Osteoblast (primary cell): Measurements from ENCODE around the gene BMP8B. TPM values are rescaled to one million over a fixed set of nuclear protein-coding genes. Genes with fewer than 3 reads are reported as not detected.

Experiments
- DNase-seq: peaks from one replicate; pipeline ENCODE4 v3.0.0; 2011; ENCODE audit warnings: low spot score, mixed read lengths; ENCODE audit not compliant: insufficient read length; ENCODE audit errors: missing footprints
- H2AFZ ChIP-seq: 2 replicates; pipeline ENCODE4 v1.6.0; 2011; ENCODE audit warnings: mild to moderate bottlenecking, low read length
- H3K27ac ChIP-seq: 2 replicates; pipeline ENCODE4 v1.5.1; 2011; ENCODE audit warnings: mild to moderate bottlenecking, low read depth, low read length, moderate library complexity
- H3K27me3 ChIP-seq: 2 replicates; pipeline ENCODE4 v1.6.0; 2012; ENCODE audit warnings: mild to moderate bottlenecking, control low read depth, inconsistent platforms, low read length, moderate library complexity; ENCODE audit not compliant: insufficient read depth
- H3K36me3 ChIP-seq: 2 replicates; pipeline ENCODE4 v1.5.1; 2011; ENCODE audit warnings: mild to moderate bottlenecking, low read length, control low read depth, moderate library complexity; ENCODE audit not compliant: insufficient read depth
- H3K4me1 ChIP-seq: 2 replicates; pipeline ENCODE4 v1.5.1; 2011; ENCODE audit warnings: mild to moderate bottlenecking, low read length, control low read depth, moderate library complexity; ENCODE audit not compliant: insufficient read depth
- H3K4me2 ChIP-seq: 2 replicates; pipeline ENCODE4 v1.6.0; 2011; ENCODE audit warnings: mild to moderate bottlenecking, low read length; ENCODE audit not compliant: insufficient read depth
- H3K4me3 ChIP-seq: fragments of 200-600 bp; sonication (generic); 3 replicates; pipeline ENCODE4 v1.5.1; 2012; ENCODE audit warnings: mild to moderate bottlenecking, low read length, inconsistent platforms; ENCODE audit not compliant: insufficient read depth
- H3K79me2 ChIP-seq: 2 replicates; pipeline ENCODE4 v1.6.0; 2012; ENCODE audit warnings: mild to moderate bottlenecking, low read length, control low read depth, inconsistent platforms; ENCODE audit not compliant: insufficient read depth
- H3K9me3 ChIP-seq: 2 replicates; pipeline ENCODE4 v1.5.1; 2011; ENCODE audit warnings: low read depth, low read length, control low read depth
- H4K20me1 ChIP-seq: 2 replicates; pipeline ENCODE4 v1.6.0; 2012; ENCODE audit warnings: mild to moderate bottlenecking, low read length, control low read depth; ENCODE audit not compliant: insufficient read depth
- CTCF ChIP-seq: IDR thresholded peaks from 2 replicates; pipeline ENCODE4 v1.5.1; 2011; ENCODE audit warnings: mild to moderate bottlenecking, low read depth, low read length, moderate library complexity; ENCODE audit errors: extremely low read depth
- total RNA-seq: library from RNA; depleted of rRNA; stranded (reverse); fragments of >200 nt; gene quantifications from 2 replicates; pipeline ENCODE4 v1.2.3, GENCODE V29; 2012

The BMP8B gene
- total RNA-seq, 1 donor: 0.36 TPM

- H3K9me3 ChIP-seq: no peaks in the 10 kb centered on the region
- peaks cover 49% of the 10 kb centered on the region for H3K27me3 ChIP-seq
- peaks cover 7% of the 10 kb centered on the region for H3K4me1 ChIP-seq
- H3K4me3 ChIP-seq: no peak overlapping the region
- DNase-seq: no peak
- H3K27ac ChIP-seq: no peak overlapping the region
- H4K20me1 ChIP-seq: no peaks in the 10 kb centered on the region
- no peak overlapping the region for H3K4me2 ChIP-seq
- H2AFZ ChIP-seq: no peak overlapping the region
- H3K79me2 ChIP-seq: no peaks in the 10 kb centered on the region
- TF ChIP-seq CTCF: no peak
- no peaks in the 10 kb centered on the region for H3K36me3 ChIP-seq
These were observed 60.7 kb downstream of the BMP8B start for GRCh38 chr1:39727932-39728317.

GRCh38 chr1:39727221-39727931 is 61.3 kb downstream of the BMP8B start:
- no peak for TF ChIP-seq CTCF
- peaks cover 49% of the 10 kb centered on the region for H3K27me3 ChIP-seq
- H3K4me3 ChIP-seq: no peak overlapping the region
- no peaks in the 10 kb centered on the region for H3K9me3 ChIP-seq
- no peaks in the 10 kb centered on the region for H4K20me1 ChIP-seq
- H3K79me2 ChIP-seq: no peaks in the 10 kb centered on the region
- H2AFZ ChIP-seq: no peak overlapping the region
- no peaks in the 10 kb centered on the region for H3K36me3 ChIP-seq
- DNase-seq: no peak
- peaks cover 6% of the 10 kb centered on the region for H3K4me1 ChIP-seq
- H3K27ac ChIP-seq: no peak overlapping the region
- H3K4me2 ChIP-seq: no peak overlapping the region

GRCh38 chr1:39726600-39726999 is 62.1 kb downstream of the BMP8B start:
- no peak for TF ChIP-seq CTCF
- Histone ChIP-seq H3K4me1 (peaks cover 6% of the 10 kb centered on the region), H3K27me3 (peaks cover 52% of the 10 kb centered on the region), H2AFZ (no peak overlapping the region), H3K9me3 (no peaks in the 10 kb centered on the region), H3K36me3 (no peaks in the 10 kb centered on the region), H3K4me2 (no peak overlapping the region), H4K20me1 (no peaks in the 10 kb centered on the region), H3K4me3 (no peak overlapping the region), H3K79me2 (no peaks in the 10 kb centered on the region), H3K27ac (no peak overlapping the region)
- DNase-seq: no peak

GRCh38 chr1:39722495-39722894 is 66.2 kb downstream of the BMP8B start:
- no peak overlapping the region for H3K27ac ChIP-seq
- H2AFZ ChIP-seq: no peak overlapping the region
- no peaks in the 10 kb centered on the region for H3K79me2 ChIP-seq
- no peaks in the 10 kb centered on the region for H3K9me3 ChIP-seq
- DNase-seq: no peak
- no peak overlapping the region for H3K4me3 ChIP-seq
- no peaks in the 10 kb centered on the region for H4K20me1 ChIP-seq
- H3K4me2 ChIP-seq: no peak overlapping the region
- H3K36me3 ChIP-seq: no peaks in the 10 kb centered on the region
- peaks cover 56% of the 10 kb centered on the region for H3K27me3 ChIP-seq
- no peak for TF ChIP-seq CTCF
- H3K4me1 ChIP-seq: no peaks in the 10 kb centered on the region
